HG02642 (cell line): Measurements from ENCODE around the gene PCBP2.

Source experiments
- ATAC-seq: cut with Tn5 transposase; IDR thresholded peaks from one replicate; pipeline ENCODE4 v1.9.1; 2021; ENCODE audit warnings: mild to moderate bottlenecking; ENCODE audit not compliant: unreplicated experiment, poor library complexity

The PCBP2 gene

DNA sequence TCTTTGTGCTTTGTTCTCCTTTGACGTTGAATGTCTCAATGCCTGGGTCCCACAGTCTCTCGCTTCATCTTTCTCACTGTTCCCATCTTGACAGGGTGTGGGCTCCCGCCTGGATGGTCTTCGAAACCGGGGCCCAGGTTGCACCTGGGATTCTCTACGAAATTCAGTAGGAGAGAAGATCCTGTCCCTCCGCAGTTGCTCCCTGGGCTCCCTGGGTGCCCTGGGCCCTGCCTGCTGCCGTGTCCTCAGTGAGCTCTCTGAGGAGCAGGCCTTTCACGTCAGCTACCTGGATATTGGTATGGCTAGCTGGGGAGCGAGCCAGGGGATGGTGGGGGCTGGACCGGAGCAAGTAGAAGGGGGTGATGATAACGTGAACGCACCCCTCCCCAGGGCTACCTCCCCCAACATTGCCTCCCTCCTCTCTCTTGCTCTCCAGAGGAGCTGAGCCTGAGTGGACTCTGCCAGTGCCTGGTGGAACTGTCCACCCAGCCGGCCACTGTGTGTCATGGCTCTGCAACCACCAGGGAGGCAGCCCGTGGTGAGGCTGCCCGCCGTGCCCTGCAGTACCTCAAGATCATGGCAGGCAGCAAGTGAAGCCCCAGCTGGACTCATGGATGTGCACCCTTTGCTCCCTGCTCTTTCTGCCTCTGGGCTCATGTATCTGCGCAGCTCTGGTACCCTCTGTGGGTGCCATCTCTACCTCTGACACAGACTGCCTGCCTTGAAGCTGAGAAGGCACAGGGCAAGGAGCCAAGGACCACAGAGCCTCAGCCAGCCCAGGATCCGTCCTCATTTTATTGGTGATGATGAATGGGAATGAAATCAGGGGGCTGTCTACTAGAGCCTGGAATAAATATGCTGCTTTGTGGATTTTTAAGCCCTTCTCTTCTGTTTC is 53.9 kb downstream of the PCBP2 start:
- ATAC-seq = no peak

DNA sequence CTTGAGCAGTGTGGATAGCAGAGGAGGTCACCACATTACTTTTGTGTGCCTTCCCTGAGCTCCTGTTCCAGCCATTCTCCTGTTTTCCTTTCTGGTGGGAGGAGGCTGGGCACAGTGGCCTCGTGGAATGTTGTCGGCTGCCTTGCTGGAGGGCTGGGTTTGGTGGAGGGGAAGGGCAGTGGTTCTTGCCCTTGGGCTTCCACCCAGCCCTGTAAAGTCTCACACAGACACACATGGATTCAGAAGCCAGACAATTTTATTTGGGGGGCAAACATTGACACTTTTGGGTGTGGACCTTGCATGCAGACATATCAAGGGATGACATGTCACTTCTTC is 54.5 kb downstream of the PCBP2 start:
- ATAC-seq = no peak

DNA sequence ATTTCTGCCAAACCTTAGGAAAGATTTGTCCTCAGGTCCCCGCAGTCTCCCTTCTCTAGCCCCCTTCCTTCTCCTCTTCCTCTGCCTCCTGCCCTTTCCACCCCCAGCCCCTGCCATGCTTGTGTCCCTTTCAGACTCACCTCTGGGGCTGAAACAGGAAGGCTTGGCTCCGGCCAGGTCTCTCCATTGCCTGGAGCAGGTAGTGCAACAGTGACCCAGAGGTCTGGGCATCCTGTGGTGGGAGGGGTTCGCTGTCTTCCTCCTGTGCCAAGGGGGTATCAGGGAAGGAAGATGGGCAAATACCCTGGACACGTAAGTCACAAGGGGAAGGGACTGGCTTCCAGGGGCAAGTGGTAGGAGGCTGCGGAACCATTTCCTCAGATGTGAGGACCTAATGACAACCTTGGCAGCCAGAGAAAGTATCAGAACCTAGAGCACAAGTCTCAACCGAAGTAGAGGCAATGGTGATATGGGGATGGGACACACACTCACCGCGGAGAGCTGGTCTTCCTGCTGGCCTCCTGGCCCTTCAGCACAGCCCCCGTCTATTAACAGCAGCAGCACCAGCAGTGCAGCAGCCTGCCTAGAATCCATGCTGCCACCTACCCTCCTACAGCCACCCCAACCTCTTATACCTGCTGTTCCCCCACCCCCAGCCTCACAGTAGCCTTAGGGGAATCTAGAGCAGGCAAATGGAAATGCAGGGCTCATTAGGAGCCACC is 55.1 kb downstream of the PCBP2 start, which contains the start of gene NPFF:
NPFF (minus strand) TSS at position 604 of the 722 bp plus-strand sequence; CDS start at position 594, 10 bp downstream.
- ATAC-seq = no peak

DNA sequence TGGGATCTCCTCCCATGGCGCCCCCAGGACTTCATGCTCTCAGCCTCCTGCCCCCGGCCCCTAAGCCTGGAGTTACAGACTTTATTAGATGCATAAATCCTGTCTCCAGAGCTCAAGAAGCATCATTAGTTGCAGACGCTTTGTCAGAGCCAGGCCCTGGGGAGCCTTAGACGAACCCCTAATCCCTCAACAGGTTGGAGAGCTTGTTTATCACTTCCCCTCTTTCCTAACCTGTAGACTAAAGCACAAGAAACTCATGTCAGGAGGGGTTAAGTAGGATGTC is 55.6 kb downstream of the PCBP2 start:
- no peak for ATAC-seq

DNA sequence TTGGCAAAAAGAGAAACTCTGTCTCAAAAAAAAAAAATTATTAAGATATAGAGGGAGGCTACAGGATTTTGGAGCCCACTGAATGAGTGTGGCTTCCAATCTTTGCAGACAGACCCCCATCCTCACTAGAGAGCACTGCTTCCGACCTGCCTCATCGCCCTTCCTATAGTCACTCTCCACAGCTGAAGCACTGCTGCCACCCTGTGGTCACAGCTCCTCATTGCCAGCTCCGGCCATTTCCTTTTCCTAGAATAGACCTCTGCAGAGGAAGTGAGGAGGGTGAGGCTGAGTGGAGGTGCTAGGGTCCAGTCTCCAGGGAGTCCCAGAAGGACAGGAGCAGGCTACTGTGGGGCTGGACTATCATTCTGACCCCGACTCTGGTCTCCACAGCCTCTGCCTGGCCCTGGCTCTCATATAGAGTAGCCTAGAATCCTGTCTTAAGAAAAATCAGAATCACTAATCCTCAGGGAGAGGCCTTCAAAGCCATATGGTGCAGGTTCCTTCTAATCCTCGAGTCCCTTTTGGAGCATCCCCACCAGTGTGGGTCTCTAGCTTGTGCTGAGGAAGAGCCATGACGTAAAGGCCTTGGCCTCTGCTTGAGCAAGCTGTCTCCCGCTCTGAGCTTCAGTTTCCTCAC is 56.8 kb downstream of the PCBP2 start:
- ATAC-seq = peak; percentile 77

DNA sequence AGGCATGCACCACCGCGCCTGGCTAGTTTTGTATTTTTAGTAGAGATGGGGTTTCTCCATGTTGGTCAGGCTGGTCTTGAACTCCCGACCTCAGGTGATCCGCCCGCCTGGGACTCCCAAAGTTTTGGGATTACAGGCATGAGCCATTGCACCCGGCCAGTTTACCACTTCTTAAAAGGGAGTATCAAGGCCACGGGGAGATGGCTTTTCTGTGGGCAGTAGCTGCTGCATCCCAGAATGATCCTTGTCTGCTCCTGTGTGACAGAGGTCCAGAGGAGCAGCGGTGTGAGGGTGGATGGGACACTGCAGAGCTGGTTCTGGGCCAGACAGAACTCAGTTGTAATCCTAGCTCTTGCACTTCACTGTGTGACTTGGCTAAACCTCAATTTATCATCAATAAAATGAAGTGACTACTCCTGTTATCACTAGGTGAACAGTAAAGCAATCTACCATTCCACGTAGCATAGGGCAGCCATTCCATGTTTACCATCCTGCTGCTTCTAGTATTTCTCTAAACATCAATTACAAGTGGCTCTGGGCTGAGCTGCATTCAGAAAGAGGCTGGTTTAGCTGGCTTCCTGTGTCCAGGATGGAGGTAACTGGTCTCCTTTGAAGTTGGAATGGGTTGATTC is 58.4 kb downstream of the PCBP2 start:
- ATAC-seq = no peak

DNA sequence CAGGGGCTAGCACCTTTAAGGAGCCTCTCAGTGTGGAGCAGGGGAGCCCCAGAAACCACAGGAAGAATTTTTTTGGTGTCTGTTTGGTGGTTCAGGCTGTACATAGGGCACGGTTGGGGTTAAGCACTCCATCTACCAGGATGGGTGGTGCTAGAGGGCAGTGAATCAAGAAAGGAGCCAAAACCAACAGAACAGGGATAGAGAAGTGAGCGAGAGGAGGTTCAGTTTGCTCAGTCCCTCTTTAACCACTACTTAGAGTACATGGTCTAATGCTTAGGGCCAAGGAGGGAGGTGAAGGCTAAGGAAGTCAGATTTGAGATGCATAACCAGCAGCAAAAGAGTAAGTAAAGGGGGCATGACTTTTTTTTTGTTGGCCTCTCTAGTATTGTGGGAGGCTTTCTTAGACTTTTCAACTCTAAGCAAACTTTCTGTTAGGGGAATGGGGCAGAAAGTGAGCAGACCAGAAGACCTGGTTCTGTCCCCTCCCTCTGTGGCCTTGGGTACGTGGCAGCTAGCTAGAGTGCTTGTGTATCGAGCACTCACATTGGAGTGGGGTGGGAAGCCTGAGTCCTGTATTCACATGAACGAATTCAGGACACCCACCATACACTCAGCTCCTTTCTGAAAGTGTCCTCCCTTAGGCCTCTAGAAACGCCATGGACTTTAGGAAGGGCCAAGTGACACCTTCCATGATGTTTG is 62.0 kb downstream of the PCBP2 start:
- ATAC-seq = no peak

DNA sequence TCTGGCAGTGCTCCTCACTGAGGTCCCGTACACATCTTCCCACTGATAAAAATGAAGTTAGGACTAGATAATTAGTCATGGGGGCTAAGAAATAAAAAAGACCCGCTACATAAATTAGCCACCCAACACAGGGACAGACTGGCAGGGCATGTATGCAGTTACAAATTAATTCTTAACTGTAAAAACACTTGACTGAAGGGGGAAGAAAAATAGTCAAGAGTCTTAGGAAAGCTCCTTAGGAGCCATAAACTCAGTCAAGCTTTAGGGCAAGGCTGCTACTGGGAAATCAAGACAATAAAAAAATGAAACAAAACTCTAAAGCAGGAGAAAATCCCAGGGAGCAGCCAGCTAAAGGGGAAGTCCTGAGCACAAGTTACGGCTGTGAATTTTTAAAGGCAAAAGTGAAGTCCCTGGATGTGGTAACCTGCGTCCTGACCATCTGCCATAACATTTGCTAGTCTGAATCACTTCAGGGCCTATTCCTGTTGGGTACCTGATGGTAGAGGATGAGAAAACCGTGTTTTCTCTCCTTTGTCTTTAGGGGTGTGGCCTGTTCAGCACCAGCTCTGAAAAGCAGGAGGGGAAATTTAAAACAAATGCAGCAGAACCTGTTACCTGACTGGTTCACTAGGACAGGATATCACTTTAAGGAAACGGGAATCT is 62.9 kb downstream of the PCBP2 start:
- ATAC-seq = no peak

DNA sequence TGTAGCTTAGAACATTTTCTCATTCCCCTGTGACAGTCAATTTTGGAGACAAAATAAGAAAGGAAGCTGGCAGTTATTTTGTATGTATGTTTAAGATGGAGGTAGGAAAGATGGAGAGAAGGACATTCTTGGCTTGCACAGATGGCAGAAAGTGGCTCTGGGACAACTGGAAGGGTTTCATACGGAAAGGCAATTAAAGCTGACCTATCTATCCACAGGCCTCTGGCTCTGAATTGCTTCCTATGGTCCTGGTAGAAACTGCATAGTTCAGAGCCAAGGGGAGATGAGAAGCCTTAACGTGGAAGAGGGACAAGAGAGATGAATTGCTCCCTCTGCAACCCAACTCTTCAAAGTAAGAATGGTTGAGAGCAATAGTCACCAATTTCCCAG is 63.4 kb downstream of the PCBP2 start:
- no peak for ATAC-seq

DNA sequence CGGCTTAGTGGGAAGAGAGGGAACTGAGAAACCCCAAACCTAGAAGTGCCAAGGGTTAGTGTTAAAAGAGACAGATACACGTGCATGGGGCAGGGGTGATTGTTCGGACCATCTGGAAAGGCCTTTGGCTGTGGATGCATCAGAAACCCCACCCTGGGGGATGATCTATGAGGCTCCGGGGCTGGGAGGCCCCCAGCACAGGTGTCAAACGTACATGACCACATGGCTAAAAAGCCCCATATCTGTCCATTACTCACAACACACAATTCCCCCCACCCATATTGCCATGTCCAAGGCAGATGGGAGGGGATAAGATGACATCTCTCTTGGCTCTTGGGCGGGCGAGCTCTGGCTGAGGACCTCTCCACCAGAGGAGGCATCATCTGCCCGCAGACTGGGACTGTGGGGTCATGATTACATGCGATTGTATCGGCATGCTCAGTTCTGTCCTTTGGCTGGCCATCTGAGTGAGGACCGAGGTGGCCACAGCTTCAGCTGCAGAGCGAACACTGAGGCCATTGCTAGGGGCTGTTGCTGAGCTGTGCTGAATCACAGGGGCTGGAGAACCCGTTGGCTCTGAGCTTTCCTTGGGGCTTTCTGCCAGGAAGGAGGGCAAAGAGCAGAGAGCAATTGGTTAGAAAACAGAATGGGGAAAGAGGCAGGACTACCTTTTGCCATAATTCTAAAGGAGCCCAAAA is 65.0 kb downstream of the PCBP2 start:
- no peak for ATAC-seq

DNA sequence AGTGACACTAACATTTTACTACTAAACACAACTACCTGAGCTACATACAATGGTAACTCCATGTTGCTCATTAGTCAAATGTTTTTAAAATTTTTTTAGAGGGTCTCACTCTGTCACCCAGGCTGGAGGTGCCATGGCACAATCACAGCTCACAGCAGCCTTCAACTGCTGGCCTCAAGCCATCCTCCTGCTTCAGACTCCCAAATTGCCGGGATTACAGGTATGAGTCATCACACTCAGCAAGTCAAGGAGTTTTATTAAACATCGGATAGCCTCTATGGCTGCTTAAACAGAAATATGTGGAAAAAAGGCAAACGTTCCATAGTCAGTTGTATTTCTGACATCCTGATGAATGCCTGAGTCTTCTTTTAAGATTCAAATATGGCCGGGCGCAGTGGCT is 66.5 kb downstream of the PCBP2 start:
- ATAC-seq = no peak

DNA sequence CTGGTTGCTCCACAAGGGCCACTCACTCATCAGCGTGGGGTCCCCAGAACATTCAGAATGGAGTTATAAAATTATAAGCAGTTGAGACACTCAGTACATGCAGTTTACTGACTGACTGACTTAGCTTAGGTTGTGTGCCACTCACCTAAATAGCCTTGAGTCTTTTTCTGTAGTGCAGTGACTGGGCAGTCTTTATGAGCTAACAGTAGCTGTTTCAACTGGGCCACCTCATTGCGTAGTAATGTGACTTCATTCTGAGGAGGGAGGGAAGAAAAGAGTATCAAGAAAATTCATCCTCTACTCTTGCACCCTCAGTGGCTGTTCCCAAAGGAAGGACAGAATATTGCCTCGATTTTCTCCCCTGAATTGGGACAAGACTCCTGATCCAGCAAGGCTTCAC is 71.2 kb downstream of the PCBP2 start:
- ATAC-seq = no peak

DNA sequence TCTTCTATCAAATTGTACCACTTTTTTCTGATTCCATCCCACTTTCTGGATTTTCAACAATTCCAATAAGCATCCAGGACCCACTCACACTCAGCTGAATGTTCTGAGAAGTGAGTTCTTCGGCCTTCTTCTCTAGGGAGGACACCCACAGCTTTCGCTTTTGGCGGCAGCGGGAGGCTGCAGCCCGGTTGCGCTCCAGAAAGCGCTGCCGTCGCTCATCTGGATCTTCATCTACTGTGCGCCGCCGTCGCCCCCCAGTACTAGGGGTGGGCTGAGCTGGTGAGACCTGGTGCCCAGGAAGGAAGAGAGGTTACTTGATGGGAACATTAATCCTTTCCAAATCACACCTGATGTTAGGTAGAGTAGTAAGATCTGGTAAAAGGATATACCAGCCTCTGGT is 72.6 kb downstream of the PCBP2 start:
- no peak for ATAC-seq

DNA sequence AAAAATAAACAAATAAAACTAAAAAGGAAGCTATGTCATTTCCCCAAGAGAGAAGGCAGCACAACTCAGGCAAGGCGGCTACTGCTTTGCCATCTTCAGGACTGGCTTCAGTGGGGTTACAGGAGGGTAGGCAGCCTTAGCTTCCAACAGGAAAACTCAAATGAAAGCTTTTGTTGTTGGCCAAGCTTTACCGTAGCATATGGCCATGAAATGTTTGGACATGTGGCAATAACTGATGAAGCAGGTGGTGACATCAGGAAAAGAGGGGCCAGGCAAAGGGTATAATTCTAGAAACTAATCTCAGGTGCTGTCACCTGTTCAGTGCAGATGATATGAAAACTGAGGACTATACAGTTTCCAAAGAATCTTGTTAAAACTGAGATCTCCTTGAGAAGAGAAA is 78.2 kb downstream of the PCBP2 start:
- no peak for ATAC-seq
